Parathyroid adenoma (tissue), 2 donors: ENCODE data around the gene TMEM247.

ENCODE experiments used
- H2AFZ ChIP-seq: fragments of 300-600 bp; sonication (generic); one replicate; pipeline ENCODE4 v1.7.0; 2017; ENCODE audit warnings: antibody characterized with exemption, mild to moderate bottlenecking
- H3K27ac ChIP-seq: fragments of 300-600 bp; sonication (generic); one replicate; pipeline ENCODE4 v1.7.0; 2017
- H3K27me3 ChIP-seq: fragments of 300-600 bp; sonication (generic); one replicate; pipeline ENCODE4 v1.7.0; 2017; ENCODE audit warnings: low read length; ENCODE audit not compliant: control insufficient read depth, insufficient read depth
- H3K36me3 ChIP-seq: fragments of 300-600 bp; sonication (generic); one replicate; pipeline ENCODE4 v1.7.0; 2017; ENCODE audit warnings: low read length; ENCODE audit not compliant: control insufficient read depth, insufficient read depth
- H3K4me1 ChIP-seq: fragments of 300-600 bp; sonication (generic); one replicate; pipeline ENCODE4 v1.7.0; 2017; ENCODE audit warnings: control low read depth
- H3K4me2 ChIP-seq: fragments of 300-600 bp; sonication (generic); one replicate; pipeline ENCODE4 v1.7.0; 2017; ENCODE audit warnings: low read length
- H3K4me3 ChIP-seq: fragments of 300-600 bp; sonication (generic); one replicate; pipeline ENCODE4 v1.7.0; 2017; ENCODE audit warnings: low read depth, low read length
- H3K79me2 ChIP-seq: fragments of 300-600 bp; sonication (generic); one replicate; pipeline ENCODE4 v1.7.0; 2017; ENCODE audit warnings: control low read depth
- H3K9ac ChIP-seq: fragments of 300-600 bp; sonication (generic); one replicate; pipeline ENCODE4 v1.7.0; 2017; ENCODE audit warnings: mild to moderate bottlenecking
- H3K9me3 ChIP-seq: fragments of 300-600 bp; sonication (generic); one replicate; pipeline ENCODE4 v1.7.0; 2017; ENCODE audit warnings: low read length; ENCODE audit not compliant: control insufficient read depth
- TF ChIP-seq, protein P1 (sequence below): fragments of 300-600 bp; sonication (generic); IDR thresholded peaks from one replicate; pipeline ENCODE4 v1.7.0; 2017; ENCODE audit warnings: antibody characterized with exemption, mild to moderate bottlenecking
- donor health status: primary hyperparathyroidism.

TMEM247 gene

DNA sequence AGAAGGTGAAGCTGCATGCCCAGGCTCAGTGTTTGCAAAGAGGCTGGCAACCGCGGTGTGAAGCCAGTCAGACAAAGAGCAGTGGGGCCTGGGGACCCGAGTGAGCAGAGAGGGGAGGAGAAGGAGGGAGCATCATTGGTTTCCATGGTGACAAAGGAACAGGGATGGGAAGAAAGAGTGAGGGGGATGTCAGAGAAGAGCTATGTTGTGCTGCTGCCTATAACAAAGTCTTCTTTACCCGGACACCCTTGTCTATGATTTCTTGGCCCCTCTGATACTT, 14.5 kb downstream of the TMEM247 start:
- H3K27me3 ChIP-seq = no peaks in the 10 kb centered on the region
- H3K4me1 ChIP-seq = peaks cover 11% of the 10 kb centered on the region
- no peak overlapping the region for H2AFZ ChIP-seq
- H3K4me3 ChIP-seq = no peak overlapping the region
- H3K36me3 ChIP-seq = no peaks in the 10 kb centered on the region
- H3K79me2 ChIP-seq = no peaks in the 10 kb centered on the region
- no peak overlapping the region for H3K27ac ChIP-seq
- TF ChIP-seq, protein P1, sequence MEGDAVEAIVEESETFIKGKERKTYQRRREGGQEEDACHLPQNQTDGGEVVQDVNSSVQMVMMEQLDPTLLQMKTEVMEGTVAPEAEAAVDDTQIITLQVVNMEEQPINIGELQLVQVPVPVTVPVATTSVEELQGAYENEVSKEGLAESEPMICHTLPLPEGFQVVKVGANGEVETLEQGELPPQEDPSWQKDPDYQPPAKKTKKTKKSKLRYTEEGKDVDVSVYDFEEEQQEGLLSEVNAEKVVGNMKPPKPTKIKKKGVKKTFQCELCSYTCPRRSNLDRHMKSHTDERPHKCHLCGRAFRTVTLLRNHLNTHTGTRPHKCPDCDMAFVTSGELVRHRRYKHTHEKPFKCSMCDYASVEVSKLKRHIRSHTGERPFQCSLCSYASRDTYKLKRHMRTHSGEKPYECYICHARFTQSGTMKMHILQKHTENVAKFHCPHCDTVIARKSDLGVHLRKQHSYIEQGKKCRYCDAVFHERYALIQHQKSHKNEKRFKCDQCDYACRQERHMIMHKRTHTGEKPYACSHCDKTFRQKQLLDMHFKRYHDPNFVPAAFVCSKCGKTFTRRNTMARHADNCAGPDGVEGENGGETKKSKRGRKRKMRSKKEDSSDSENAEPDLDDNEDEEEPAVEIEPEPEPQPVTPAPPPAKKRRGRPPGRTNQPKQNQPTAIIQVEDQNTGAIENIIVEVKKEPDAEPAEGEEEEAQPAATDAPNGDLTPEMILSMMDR = no peak
- H3K9me3 ChIP-seq = no peaks in the 10 kb centered on the region
- H3K4me2 ChIP-seq = no peak overlapping the region
- no peak overlapping the region for H3K9ac ChIP-seq

DNA sequence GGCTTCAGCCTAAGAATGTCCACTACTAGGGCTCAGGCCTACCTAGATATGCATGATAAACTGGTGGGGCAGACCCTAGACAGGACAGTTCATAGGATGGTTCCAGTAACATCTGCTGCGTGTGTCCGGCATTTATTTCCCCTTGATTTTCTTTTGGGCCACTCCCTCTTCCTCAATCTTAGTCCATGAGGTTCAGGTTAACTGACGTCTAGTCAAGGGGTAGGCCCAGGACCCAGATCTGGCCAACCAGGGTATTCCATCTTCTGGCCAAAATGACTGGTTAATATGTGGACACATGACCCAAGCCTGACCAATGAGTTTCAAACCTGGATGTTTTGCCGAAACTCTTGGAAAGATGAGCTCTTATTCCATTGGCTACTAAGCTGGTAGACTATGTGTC, 15.2 kb downstream of the TMEM247 start:
- Histone ChIP-seq H3K27ac (no peak overlapping the region), H3K9me3 (no peaks in the 10 kb centered on the region), H3K27me3 (no peaks in the 10 kb centered on the region), H3K36me3 (no peaks in the 10 kb centered on the region), H3K4me1 (peaks cover 11% of the 10 kb centered on the region), H3K4me3 (no peak overlapping the region), H3K79me2 (no peaks in the 10 kb centered on the region), H2AFZ (no peak overlapping the region), H3K9ac (no peak overlapping the region), H3K4me2 (no peak overlapping the region)
- TF ChIP-seq, protein P1 = no peak

DNA sequence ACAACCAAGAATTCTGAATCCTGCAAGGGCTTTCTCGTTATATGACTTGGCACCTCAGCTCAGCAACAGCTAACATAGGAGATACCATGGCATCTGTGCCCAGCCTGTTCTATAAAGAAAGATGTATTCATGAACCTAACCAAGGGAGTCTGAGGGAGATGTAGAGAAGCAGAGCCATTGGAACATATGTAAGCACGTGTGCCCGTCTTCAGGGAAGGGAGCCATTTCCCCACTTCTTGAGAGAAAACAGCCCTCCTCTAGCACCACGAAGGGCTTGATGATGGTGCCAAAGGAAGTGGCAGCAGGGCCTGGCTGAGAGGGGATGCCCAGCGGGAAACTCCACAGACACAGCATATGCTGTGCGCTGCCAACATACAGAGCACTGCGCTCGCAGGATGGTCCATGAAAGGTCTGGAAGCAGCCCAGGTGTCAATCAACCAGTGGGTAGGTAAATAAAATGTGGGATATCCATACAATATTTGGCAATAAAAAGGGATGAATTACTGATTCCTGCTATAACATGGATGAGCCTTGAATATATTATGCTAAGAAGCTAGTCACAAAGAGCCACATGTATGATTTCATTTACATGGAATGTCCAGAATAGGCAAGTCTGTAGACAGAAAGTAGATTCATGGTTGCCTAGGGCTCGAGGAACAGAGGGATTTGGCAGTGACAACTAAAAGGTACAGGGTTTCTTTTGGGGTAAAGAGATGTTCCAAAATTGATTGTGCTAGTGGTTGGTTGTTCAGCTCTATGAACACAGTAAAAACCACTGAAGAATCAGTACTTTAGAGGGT, 16.1 kb downstream of the TMEM247 start:
- H2AFZ ChIP-seq = no peak overlapping the region
- no peaks in the 10 kb centered on the region for H3K27me3 ChIP-seq
- H3K9ac ChIP-seq = no peak overlapping the region
- H3K4me2 ChIP-seq = no peak overlapping the region
- no peak overlapping the region for H3K27ac ChIP-seq
- peaks cover 7% of the 10 kb centered on the region for H3K4me1 ChIP-seq
- no peaks in the 10 kb centered on the region for H3K79me2 ChIP-seq
- H3K9me3 ChIP-seq = no peaks in the 10 kb centered on the region
- TF ChIP-seq, protein P1 = no peak
- H3K4me3 ChIP-seq = no peak overlapping the region
- H3K36me3 ChIP-seq = no peaks in the 10 kb centered on the region

DNA sequence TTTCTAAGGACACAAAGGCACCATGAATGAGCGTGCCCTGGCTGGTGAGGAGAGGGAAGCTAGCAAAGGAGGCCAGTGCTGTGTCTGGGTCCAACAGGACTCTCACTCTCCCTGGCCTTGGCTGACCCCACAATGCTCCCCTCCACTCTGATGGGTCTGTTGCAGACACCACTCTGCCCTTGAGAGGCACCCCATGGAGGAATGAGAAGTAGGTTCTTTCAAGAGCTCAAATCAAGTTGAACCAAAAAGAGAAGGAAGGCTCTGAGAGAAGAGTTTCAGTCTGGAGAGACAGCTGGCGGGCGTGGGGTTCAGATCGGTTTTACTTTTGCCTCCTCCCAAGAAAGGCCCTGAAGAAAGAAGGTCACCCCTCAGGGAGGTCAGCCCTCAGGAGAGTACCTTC, 18.4 kb downstream of the TMEM247 start:
- no peaks in the 10 kb centered on the region for H3K36me3 ChIP-seq

More for the DNA sequence above, 18.4 kb downstream of the TMEM247 start:
- Histone ChIP-seq H3K9me3 (no peaks in the 10 kb centered on the region), H3K9ac (no peak overlapping the region), H3K4me1 (no peaks in the 10 kb centered on the region), H3K4me2 (no peak overlapping the region), H3K79me2 (no peaks in the 10 kb centered on the region), H3K4me3 (no peak overlapping the region), H3K27me3 (no peaks in the 10 kb centered on the region), H3K27ac (no peak overlapping the region), H2AFZ (no peak overlapping the region)
- TF ChIP-seq, protein P1 = no peak
